SK-N-SH treated with all-trans-retinoic acid at 6 μM for 48 hours (cell line): ENCODE measurements around the gene POLE.

Source experiments
- CREB5 ChIP-seq: fragments of 250-450 bp; sonication (Bioruptor Pico); IDR thresholded peaks from 2 replicates; pipeline ENCODE4 v1.5.1; 2020; ENCODE audit warnings: low read depth, mild to moderate bottlenecking, moderate library complexity
- CSDC2 ChIP-seq: fragments of 250-450 bp; sonication (Bioruptor Pico); IDR thresholded peaks from 2 replicates; pipeline ENCODE4 v1.5.0; 2020; ENCODE audit warnings: mild to moderate bottlenecking, moderate library complexity
- CSRNP3 ChIP-seq: fragments of 250-450 bp; sonication (Bioruptor Pico); IDR thresholded peaks from 2 replicates; pipeline ENCODE4 v1.5.1; 2021; ENCODE audit warnings: mild to moderate bottlenecking, moderate library complexity
- GLIS3 ChIP-seq: fragments of 250-450 bp; sonication (Bioruptor Pico); IDR thresholded peaks from 2 replicates; pipeline ENCODE4 v1.5.0; 2020; ENCODE audit warnings: mild to moderate bottlenecking, moderate library complexity
- ISL1 ChIP-seq: fragments of 250-450 bp; sonication (Bioruptor Pico); IDR thresholded peaks from 2 replicates; pipeline ENCODE4 v2.1.2; 2022; ENCODE audit warnings: mild to moderate bottlenecking, moderate library complexity
- PATZ1 ChIP-seq: fragments of 250-450 bp; sonication (Bioruptor Pico); IDR thresholded peaks from 2 replicates; pipeline ENCODE4 v1.8.0; 2020; ENCODE audit warnings: mild to moderate bottlenecking, moderate library complexity, borderline replicate concordance
- POU6F1 ChIP-seq: fragments of 250-450 bp; sonication (Bioruptor Pico); IDR thresholded peaks from 2 replicates; pipeline ENCODE4 v1.8.0; 2021; ENCODE audit warnings: low read depth, mild to moderate bottlenecking, moderate library complexity, borderline replicate concordance
- RARB ChIP-seq: fragments of 250-450 bp; sonication (Bioruptor Pico); IDR thresholded peaks from 2 replicates; pipeline ENCODE4 v1.8.0; 2021; ENCODE audit warnings: mild to moderate bottlenecking, moderate library complexity
- ZFP30 ChIP-seq: fragments of 450-650 bp; formaldehyde crosslinking; IDR thresholded peaks from 2 replicates; pipeline ENCODE4 v1.5.0; 2022; ENCODE audit warnings: mild to moderate bottlenecking, moderate library complexity
- ZNF70 ChIP-seq: fragments of 450-650 bp; formaldehyde crosslinking; IDR thresholded peaks from 2 replicates; pipeline ENCODE4 v1.5.0; 2020; ENCODE audit warnings: mild to moderate bottlenecking, moderate library complexity
- ZNF8 ChIP-seq: fragments of 450-650 bp; formaldehyde crosslinking; IDR thresholded peaks from 2 replicates; pipeline ENCODE4 v1.5.0; 2020; ENCODE audit warnings: mild to moderate bottlenecking, moderate library complexity

- TF ChIP-seq ZFP30 (CRISPR knock-in tag), result no peak
- TF ChIP-seq POU6F1 (CRISPR knock-in tag), result no peak
- TF ChIP-seq PATZ1 (CRISPR knock-in tag), result no peak
- TF ChIP-seq CSDC2 (CRISPR knock-in tag), result no peak
- no peak for TF ChIP-seq CREB5
- no peak for TF ChIP-seq ZNF8 (CRISPR knock-in tag)
- no peak for TF ChIP-seq ISL1 (CRISPR knock-in tag)
- no peak for TF ChIP-seq GLIS3
- TF ChIP-seq CSRNP3 (CRISPR knock-in tag), result no peak
- TF ChIP-seq ZNF70, result no peak
- no peak for TF ChIP-seq RARB (CRISPR knock-in tag)
Measured at GRCh38 chr12:132614029-132614428, 73.1 kb downstream of the POLE start.
